ENCODE results near the gene FLAD1. TPM values are rescaled to one million over a fixed set of nuclear protein-coding genes. Genes with fewer than 3 reads are reported as not detected.

The FLAD1 gene
- total RNA-seq, 4 donors from 2014 or later, result 12.6 to 33.8 (median 20.7) TPM

DNA sequence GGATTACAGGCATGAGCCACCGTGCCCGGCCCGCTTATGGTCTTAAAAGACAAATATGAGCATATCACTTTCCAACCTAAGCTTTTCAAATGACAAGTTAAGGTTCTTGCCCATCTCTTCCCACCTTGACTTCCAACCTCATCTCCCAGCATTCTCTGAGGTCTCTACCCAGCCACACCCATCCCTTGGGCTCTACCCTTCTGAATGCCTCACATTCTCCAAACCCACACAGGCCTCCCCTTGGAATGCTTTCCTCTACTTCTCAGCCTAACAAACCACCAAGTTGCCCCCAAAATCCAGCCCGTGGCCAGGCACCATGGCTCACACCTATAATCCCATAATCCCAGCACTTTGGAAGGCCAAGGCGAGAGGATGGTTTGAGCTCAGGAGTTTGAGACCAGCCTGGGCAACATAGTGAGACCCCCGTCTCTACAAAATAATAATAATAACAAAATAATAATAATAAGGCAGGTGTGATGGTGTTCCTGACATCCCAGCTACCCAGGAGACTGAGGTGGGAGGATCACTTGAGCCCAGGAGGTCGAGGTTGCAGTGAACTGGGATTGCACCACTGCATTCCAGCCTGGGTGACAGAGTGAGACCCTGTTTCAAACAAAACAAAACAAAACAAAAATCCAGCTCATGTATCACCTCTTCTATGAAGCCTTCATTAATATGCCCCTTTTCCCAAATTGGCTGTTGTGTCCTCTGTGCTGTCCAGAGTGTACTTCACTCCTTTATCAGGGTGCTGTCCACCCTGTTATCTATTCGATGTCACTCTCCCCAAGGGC is 39.2 kb downstream of the FLAD1 start:
- peaks cover 0 to 10% of the 10 kb centered on the region in 2 donors for H3K4me1 ChIP-seq
- intact Hi-C loops (cut with DNase I; ENCODE audit: low total_unique reads), result no loop called here
- no peak for DNase-seq
- H3K27me3 ChIP-seq, result no peaks in the 10 kb centered on the region
- no peaks in the 10 kb centered on the region for H3K36me3 ChIP-seq
- no peak overlapping the region for H3K4me3 ChIP-seq
- H3K27ac ChIP-seq, result no peak overlapping the region
- TF ChIP-seq POLR2A (IDR thresholded peaks at IDR 0.05), result no peak
- TF ChIP-seq, protein P1, sequence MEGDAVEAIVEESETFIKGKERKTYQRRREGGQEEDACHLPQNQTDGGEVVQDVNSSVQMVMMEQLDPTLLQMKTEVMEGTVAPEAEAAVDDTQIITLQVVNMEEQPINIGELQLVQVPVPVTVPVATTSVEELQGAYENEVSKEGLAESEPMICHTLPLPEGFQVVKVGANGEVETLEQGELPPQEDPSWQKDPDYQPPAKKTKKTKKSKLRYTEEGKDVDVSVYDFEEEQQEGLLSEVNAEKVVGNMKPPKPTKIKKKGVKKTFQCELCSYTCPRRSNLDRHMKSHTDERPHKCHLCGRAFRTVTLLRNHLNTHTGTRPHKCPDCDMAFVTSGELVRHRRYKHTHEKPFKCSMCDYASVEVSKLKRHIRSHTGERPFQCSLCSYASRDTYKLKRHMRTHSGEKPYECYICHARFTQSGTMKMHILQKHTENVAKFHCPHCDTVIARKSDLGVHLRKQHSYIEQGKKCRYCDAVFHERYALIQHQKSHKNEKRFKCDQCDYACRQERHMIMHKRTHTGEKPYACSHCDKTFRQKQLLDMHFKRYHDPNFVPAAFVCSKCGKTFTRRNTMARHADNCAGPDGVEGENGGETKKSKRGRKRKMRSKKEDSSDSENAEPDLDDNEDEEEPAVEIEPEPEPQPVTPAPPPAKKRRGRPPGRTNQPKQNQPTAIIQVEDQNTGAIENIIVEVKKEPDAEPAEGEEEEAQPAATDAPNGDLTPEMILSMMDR (IDR thresholded peaks at IDR 0.05), result no peak
- no peaks in the 10 kb centered on the region for H3K9me3 ChIP-seq

DNA sequence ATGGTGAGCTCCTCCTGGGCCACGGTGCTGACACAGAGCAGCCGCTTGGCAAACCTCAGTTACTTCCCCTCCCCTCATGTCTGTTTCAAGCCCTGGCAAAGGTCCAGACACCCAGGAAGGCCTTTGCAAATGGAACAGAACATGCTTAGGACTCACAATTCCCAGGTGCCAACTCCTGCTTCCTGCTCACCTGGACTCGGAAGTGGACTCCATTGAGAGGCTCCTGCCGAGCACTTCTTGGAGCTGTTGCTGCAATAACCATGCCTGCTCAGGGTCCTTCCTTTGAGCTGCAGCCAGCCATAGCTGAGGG is 39.7 kb downstream of the FLAD1 start:
- Histone ChIP-seq H3K27me3 (no peaks in the 10 kb centered on the region), H3K9me3 (no peaks in the 10 kb centered on the region), H3K36me3 (no peaks in the 10 kb centered on the region), H3K4me1 (peaks cover 0 to 6% of the 10 kb centered on the region in 2 donors), H3K4me3 (no peak overlapping the region), H3K27ac (no peak overlapping the region)
- DNase-seq, result no peak
- TF ChIP-seq, protein P1 (IDR thresholded peaks at IDR 0.05), result no peak
- intact Hi-C loops (cut with DNase I; ENCODE audit: low total_unique reads), result no loop called here

DNA sequence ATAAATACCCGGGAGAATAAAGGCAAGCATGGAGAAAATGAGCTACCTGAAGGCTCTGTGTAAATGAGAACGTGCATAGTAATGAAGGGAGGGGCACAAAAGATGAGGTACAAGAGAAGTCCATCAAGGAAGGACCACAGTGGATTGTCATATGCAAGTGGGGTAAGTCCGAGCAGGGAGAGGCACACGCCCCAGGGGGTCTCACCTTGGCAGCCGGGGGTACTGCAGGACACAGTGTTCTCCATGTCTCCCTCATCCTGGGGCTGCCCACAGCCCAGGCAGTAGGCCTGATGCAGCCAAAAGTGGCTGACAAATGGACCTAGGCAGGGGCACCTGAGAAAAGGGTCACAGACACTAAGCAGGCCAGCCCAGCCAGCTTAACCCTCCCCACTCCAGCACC is 40.5 kb downstream of the FLAD1 start:
- no peaks in the 10 kb centered on the region for H3K9me3 ChIP-seq
- DNase-seq, result no peak
- TF ChIP-seq, protein P1 (IDR thresholded peaks at IDR 0.05), result no peak
- no peak for TF ChIP-seq POLR2A (IDR thresholded peaks at IDR 0.05)
- no peaks in the 10 kb centered on the region for H3K27me3 ChIP-seq
- no peaks in the 10 kb centered on the region for H3K4me1 ChIP-seq
- H3K4me3 ChIP-seq, result no peak overlapping the region
- intact Hi-C loops (cut with DNase I; ENCODE audit: low total_unique reads), result no loop called here
- no peaks in the 10 kb centered on the region for H3K36me3 ChIP-seq
- no peak overlapping the region for H3K27ac ChIP-seq

DNA sequence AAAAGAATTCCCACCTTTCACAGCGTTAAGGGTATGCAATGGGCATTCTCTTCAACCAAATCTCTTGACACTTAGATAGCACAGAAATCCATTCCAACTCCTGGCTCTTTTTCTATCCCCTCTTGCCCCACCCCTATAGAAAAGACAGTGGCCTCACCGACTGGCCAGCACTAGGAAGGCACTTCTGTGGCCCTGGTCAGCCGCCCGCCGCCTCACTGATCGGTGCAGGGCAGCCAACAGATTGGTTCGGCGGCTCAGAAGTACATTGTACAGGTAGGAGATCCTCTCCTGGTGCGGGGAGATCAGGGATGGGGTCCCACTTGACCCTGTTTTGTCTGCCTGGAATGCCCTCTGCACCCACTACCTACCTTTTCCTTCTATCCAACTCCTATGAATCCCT is 41.2 kb downstream of the FLAD1 start:
- no peak for TF ChIP-seq POLR2A (IDR thresholded peaks at IDR 0.05)
- TF ChIP-seq, protein P1 (IDR thresholded peaks at IDR 0.05), result no peak
- no peak for DNase-seq
- H3K27me3 ChIP-seq, result no peaks in the 10 kb centered on the region
- H3K9me3 ChIP-seq, result no peaks in the 10 kb centered on the region
- H3K4me3 ChIP-seq, result no peak overlapping the region
- H3K27ac ChIP-seq, result no peak overlapping the region
- intact Hi-C loops (cut with DNase I; ENCODE audit: low total_unique reads), result no loop called here
- no peaks in the 10 kb centered on the region for H3K36me3 ChIP-seq
- no peaks in the 10 kb centered on the region for H3K4me1 ChIP-seq

DNA sequence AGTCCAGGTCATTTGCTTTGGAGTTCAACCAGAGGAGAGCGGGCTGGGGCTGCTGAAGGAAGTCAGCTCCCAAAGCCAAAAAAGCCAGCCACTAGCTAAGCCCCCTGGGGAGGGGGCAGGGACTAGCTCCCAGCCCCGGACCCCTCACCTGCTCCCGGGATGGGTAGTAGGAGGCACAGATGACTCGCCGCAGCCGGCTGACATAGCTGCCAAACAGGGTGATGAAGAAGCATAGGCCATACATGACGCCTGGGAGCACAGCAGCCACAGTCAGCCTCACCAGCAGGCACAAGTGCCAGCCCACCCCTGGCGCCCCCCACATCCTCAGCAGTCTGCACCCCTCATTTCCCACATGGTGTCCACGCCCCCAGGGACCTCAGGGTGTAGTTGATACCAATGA is 43.0 kb downstream of the FLAD1 start:
- H3K27ac ChIP-seq, result no peak overlapping the region
- H3K36me3 ChIP-seq, result no peaks in the 10 kb centered on the region
- TF ChIP-seq POLR2A (IDR thresholded peaks at IDR 0.05), result no peak
- TF ChIP-seq, protein P1 (IDR thresholded peaks at IDR 0.05), result no peak
- H3K4me3 ChIP-seq, result no peak overlapping the region
- no peaks in the 10 kb centered on the region for H3K27me3 ChIP-seq
- no peaks in the 10 kb centered on the region for H3K4me1 ChIP-seq
- DNase-seq, result no peak
- no peaks in the 10 kb centered on the region for H3K9me3 ChIP-seq
- intact Hi-C loops (cut with DNase I; ENCODE audit: low total_unique reads), result no loop called here

Measured in uterus (tissue), 4 donors.